K562 (cell line): Measurements from ENCODE around the gene CCSER2. TPM values are rescaled to one million over a fixed set of nuclear protein-coding genes. Genes with fewer than 3 reads are reported as not detected.
A peak's percentile ranks its signal among the peaks of the same experiment; 100 is the strongest.

Experiments
- ATAC-seq: fragments of 200-7000 bp; cut with Tn5 transposase; 3 replicates; pipeline ENCODE4 v1.9.1; 2020; ENCODE audit warnings: moderate library complexity
- BruUV-seq: library from RNA; stranded (reverse); fragments of 400-500 nt; replicated peaks from 2 replicates; lab custom pipeline; 2021; lab: Mats Ljungman, UMichigan
- CTCF ChIA-PET: fragments of 300-600 bp; formaldehyde crosslinking; extraction: SDS; loops from one replicate; lab custom pipeline; 2021; ENCODE audit warnings: low intra/inter-chr PET ratio; lab: Yijun Ruan, JAX
- POLR2A ChIA-PET: fragments of 300-600, 350-650 bp; sonication (Branson Sonifier 250); formaldehyde crosslinking; extraction: SDS; loops from one replicate; lab custom pipeline; 2021; ENCODE audit warnings: antibody characterized with exemption, inconsistent platforms; lab: Yijun Ruan, JAX
- DNase-seq, 4 experiments: peaks; one replicate each; pipeline versions ENCODE4 v3.0.0 to v3.0.0-alpha.2; 2011 to 2018; ENCODE audit warnings: low spot score in 3 of 4, mixed read lengths in 3 of 4; ENCODE audit errors: extremely low read depth in 1 of 4
- FAIRE-seq: peaks from 2 replicates; lab custom pipeline; 2011; peaks lifted over from hg19 to GRCh38; lab: Jason Lieb, UNC
- H2AFZ ChIP-seq: 2 replicates; pipeline ENCODE4 v1.6.0; 2011; ENCODE audit warnings: low read depth, low read length, control low read depth, inconsistent platforms
- H3K27ac ChIP-seq: fragments of 200-600 bp; 3 replicates; pipeline ENCODE4 v1.8.0; 2011; ENCODE audit warnings: low read depth, mild to moderate bottlenecking, control low read depth, inconsistent platforms, low read length, moderate library complexity, mixed read lengths; ENCODE audit errors: extremely low read depth
- H3K27me3 ChIP-seq, 2 experiments: fragments of 300-600 bp in 1 of 2; 2 replicates in 1 of 2; 3 replicates in 1 of 2; pipeline versions ENCODE4 v1.6.0 to v1.8.0; 2011; ENCODE audit warnings: inconsistent platforms in 2 of 2, low read length in 2 of 2, mild to moderate bottlenecking in 1 of 2, mixed read lengths in 1 of 2, moderate library complexity in 1 of 2; ENCODE audit not compliant: control insufficient read depth in 2 of 2, insufficient read depth in 2 of 2
- H3K36me3 ChIP-seq: fragments of 300-600 bp; 3 replicates; pipeline ENCODE4 v1.8.0; 2011; ENCODE audit warnings: mild to moderate bottlenecking, low read length, inconsistent platforms; ENCODE audit not compliant: control insufficient read depth, insufficient read depth
- H3K4me1 ChIP-seq, 2 experiments: fragments of 200-600 bp in 1 of 2; replicated peaks in 1 of 2; 2 replicates in 1 of 2; 3 replicates in 1 of 2; pipeline versions ENCODE4 v1.5.1 to v1.8.0; 2011; ENCODE audit warnings: inconsistent platforms in 2 of 2, low read length in 2 of 2, mild to moderate bottlenecking in 1 of 2, mixed read lengths in 1 of 2, moderate library complexity in 1 of 2; ENCODE audit not compliant: control insufficient read depth in 2 of 2, insufficient read depth in 2 of 2
- H3K4me2 ChIP-seq: 2 replicates; pipeline ENCODE4 v1.6.1; 2011; ENCODE audit warnings: low read length, control low read depth, inconsistent platforms, mixed read lengths; ENCODE audit not compliant: insufficient read depth
- H3K4me3 ChIP-seq: fragments of 200-600 bp; sonication (generic), shearing (Covaris generic); 2 replicates; pipeline ENCODE4 v1.5.1; 2016; ENCODE audit warnings: control low read depth, inconsistent platforms
- H3K79me2 ChIP-seq: fragments of 200-600 bp; 3 replicates; pipeline ENCODE4 v1.8.0; 2011; ENCODE audit warnings: low read length, inconsistent platforms; ENCODE audit not compliant: control insufficient read depth, insufficient read depth
- H3K9ac ChIP-seq, 2 experiments: 2 replicates each; pipeline versions ENCODE4 v1.6.0 to v1.6.1; 2011; ENCODE audit warnings: low read depth in 2 of 2, low read length in 2 of 2, control low read depth in 1 of 2, inconsistent platforms in 1 of 2, mild to moderate bottlenecking in 1 of 2, mixed read lengths in 1 of 2; ENCODE audit not compliant: insufficient read depth in 1 of 2
- H3K9me1 ChIP-seq: one replicate; pipeline ENCODE4 v1.6.0; 2011; ENCODE audit warnings: inconsistent platforms, mild to moderate bottlenecking, low read length, moderate library complexity; ENCODE audit not compliant: control insufficient read depth, insufficient read depth
- H3K9me3 ChIP-seq: replicated peaks from 2 replicates; pipeline ENCODE4 v1.5.1; 2011; ENCODE audit warnings: low read depth, low read length, inconsistent platforms; ENCODE audit not compliant: control insufficient read depth, insufficient read depth
- H4K20me1 ChIP-seq: replicated peaks from 2 replicates; pipeline ENCODE4 v1.6.1; 2011; ENCODE audit warnings: low read length, inconsistent platforms, mixed read lengths; ENCODE audit not compliant: control insufficient read depth, insufficient read depth
- ARID2 ChIP-seq: fragments of 450-650 bp; IDR thresholded peaks from 2 replicates; pipeline ENCODE4 v1.6.1; 2017; ENCODE audit warnings: antibody characterized with exemption, mild to moderate bottlenecking
- CHD7 ChIP-seq: fragments of 200-600 bp; sonication (generic); IDR thresholded peaks from one replicate; pipeline ENCODE4 v1.6.1; 2012; ENCODE audit warnings: mild to moderate bottlenecking, low read depth, low read length, inconsistent platforms
- FOXA1 ChIP-seq: fragments of 450-650 bp; IDR thresholded peaks from 2 replicates; pipeline ENCODE4 v1.6.1; 2016; ENCODE audit warnings: mild to moderate bottlenecking, borderline replicate concordance
- NUFIP1 ChIP-seq: fragments of 450-650 bp; IDR thresholded peaks from 2 replicates; pipeline ENCODE4 v1.6.1; 2018; ENCODE audit not compliant: partially characterized antibody
- POLR2AphosphoS2 ChIP-seq: IDR thresholded peaks from 2 replicates; pipeline ENCODE4 v1.6.1; 2012; ENCODE audit warnings: low read length, improper control_type of control experiment
- PPARD ChIP-seq: fragments of 250-450 bp; sonication (Bioruptor Pico); IDR thresholded peaks from 2 replicates; pipeline ENCODE4 v1.8.0; 2022; ENCODE audit warnings: inconsistent platforms, mild to moderate bottlenecking, moderate library complexity
- TAF15 ChIP-seq: fragments of 200-400 bp; formaldehyde crosslinking; IDR thresholded peaks from 2 replicates; pipeline ENCODE4 v1.6.1; 2017; ENCODE audit warnings: mild to moderate bottlenecking, low read depth, low read length, moderate library complexity
- TGIF2 ChIP-seq: sonication (generic); formaldehyde crosslinking; IDR thresholded peaks from 2 replicates; pipeline ENCODE4 v1.8.1; 2022; ENCODE audit warnings: mild to moderate bottlenecking, missing genetic modification reagents, moderate library complexity
- XRCC4 ChIP-seq: IDR thresholded peaks from one replicate; pipeline ENCODE4 v1.6.1; 2011; ENCODE audit not compliant: insufficient read depth, insufficient read length; ENCODE audit errors: extremely low read depth
- whole genome bisulfite sequencing: fragments of 100-300 bp; shearing (Covaris generic); methylation state at CpG from one replicate; pipeline ENCODE4 v1.1.6; 2016; ENCODE audit warnings: low coverage, mixed read lengths; ENCODE audit not compliant: insufficient coverage; ENCODE audit errors: missing lambda C conversion rate; 5-methylcytosine and 5-hydroxymethylcytosine counted together
- in situ Hi-C: fragments of 300-500 bp; cut with MboI; formaldehyde crosslinking; loops from 4 replicates; pipeline ENCODE4 v1.15.0; 2018; ENCODE audit warnings: inconsistent platforms, mixed read lengths
- intact Hi-C: fragments of 100-400 bp; cut with micrococcal nuclease; formaldehyde crosslinking; loops from 2 replicates; pipeline ENCODE4 v1.14.2; 2022
- polyA plus RNA-seq, 8 experiments: library from polyadenylated mRNA; depleted of rRNA in 4 of 8; stranded (reverse) in 5 of 8; unstranded in 3 of 8; fragments of >200 nt; fragmentation: Nextera tagmentation in 2 of 8; fragmentation: Illumina TruSeq in 1 of 8; extraction: Ambion mirVana in 2 of 8; extraction: Trizol in 1 of 8; gene quantifications; 2 replicates each; pipeline versions ENCODE4 v1.2.1 to v1.2.3, GENCODE V29; 2011 to 2014; ENCODE audit warnings: inconsistent platforms in 1 of 8, missing spikeins in 1 of 8
- total RNA-seq, 7 experiments: library from RNA; depleted of rRNA in 6 of 7; stranded (reverse); fragments of >200 nt in 6 of 7; fragmentation: Illumina TruSeq in 2 of 7; extraction: Trizol in 2 of 7; gene quantifications; 2 replicates each; pipeline versions ENCODE4 v1.2.1 to v1.2.3, GENCODE V29; 2011 to 2021; ENCODE audit warnings: low replicate concordance in 1 of 7

Gene CCSER2
- total and polyA plus RNA-seq, 9 of the 15 experiments (the other 6 are each of a cell fraction or from before 2014, with no cell fraction given): 2.7 to 15.1 (median 9.7) TPM

- WGBS: 0% methylated on average over 2 of the region's 2 CpGs
- H3K4me2 ChIP-seq: no peak overlapping the region
- FAIRE-seq (no peak), DNase-seq (no peak), ATAC-seq (peak; percentile 63)
- BruUV-seq: no TSS peak
- H3K9me3 ChIP-seq: no peaks in the 10 kb centered on the region
- ChIA-PET CTCF (no interaction called here), POLR2A (interaction anchor here (0.6 to 1.1 kb wide), 3 partner anchors 9 to 26 kb away, joined by 3 to 5 read pairs (median 4); partner anchors contain the start of gene CCSER2)
- H3K36me3 ChIP-seq: no peaks in the 10 kb centered on the region
- H3K9ac ChIP-seq: no peak overlapping the region
- in situ Hi-C loops: no loop called here
- intact Hi-C loops: loop anchor here (5.0 kb wide), 1 partner anchor 35 kb away; no protein-coding TSS in a partner anchor
- H3K27me3 ChIP-seq: peaks cover 8 to 20% of the 10 kb centered on the region in 2 experiments
- no peak overlapping the region for H2AFZ ChIP-seq
- no peaks in the 10 kb centered on the region for H3K9me1 ChIP-seq
- no peak overlapping the region for H3K4me3 ChIP-seq
- no peaks in the 10 kb centered on the region for H3K79me2 ChIP-seq
- H3K4me1 ChIP-seq: peaks cover 3 to 10% of the 10 kb centered on the region in 2 experiments
- H4K20me1 ChIP-seq: no peaks in the 10 kb centered on the region; the same call in 1 of the 2 replicates
- H3K27ac ChIP-seq: no peak overlapping the region
- TF ChIP-seq XRCC4 (no peak), TAF15 (no peak), PPARD (CRISPR knock-in tag) (no peak), TGIF2 (CRISPR knock-in tag) (no peak), ARID2 (no peak), FOXA1 (no peak), POLR2AphosphoS2 (no peak), NUFIP1 (no peak), CHD7 (no peak)
Observed at GRCh38 chr10:84302223-84302622, 26.2 kb upstream of the CCSER2 start.
